C4-2B (cell line): ENCODE results near the gene IGF2.
A peak's percentile ranks its signal among the peaks of the same experiment; 100 is the strongest.

Experiments used
- H3K27ac ChIP-seq: fragments of 450-650 bp; 2 replicates; pipeline ENCODE4 v1.5.1; 2017
- CTCF ChIP-seq: fragments of 450-650 bp; conservative IDR thresholded peaks from 2 replicates; pipeline ENCODE4 v1.5.1; 2017; ENCODE audit warnings: mild to moderate bottlenecking
- ZFX ChIP-seq: fragments of 450-650 bp; IDR thresholded peaks from 2 replicates; pipeline ENCODE4 v1.6.1; 2017

IGF2 gene

GRCh38 chr11:2157294-2158040 is 18.3 kb upstream of the IGF2 start:
- no peak for TF ChIP-seq ZFX
- TF ChIP-seq CTCF = no peak
- peak overlapping the region; percentile 60 for H3K27ac ChIP-seq

GRCh38 chr11:2156416-2157182 is 17.4 kb upstream of the IGF2 start:
- H3K27ac ChIP-seq = peak overlapping the region; percentile 60
- no peak for TF ChIP-seq ZFX
- peak; percentile 92 for TF ChIP-seq CTCF

GRCh38 chr11:2155511-2155910 is 16.3 kb upstream of the IGF2 start:
- no peak for TF ChIP-seq ZFX
- no peak for TF ChIP-seq CTCF
- no peak overlapping the region for H3K27ac ChIP-seq

GRCh38 chr11:2154889-2155288 is 15.7 kb upstream of the IGF2 start:
- TF ChIP-seq ZFX (no peak), CTCF (no peak)
- H3K27ac ChIP-seq = no peak overlapping the region

GRCh38 chr11:2154195-2154585 is 15.0 kb upstream of the IGF2 start:
- TF ChIP-seq CTCF (no peak), ZFX (no peak)

GRCh38 chr11:2153581-2154194 is 14.5 kb upstream of the IGF2 start:
- H3K27ac ChIP-seq = no peak overlapping the region
- TF ChIP-seq CTCF (no peak), ZFX (no peak)

More at GRCh38 chr11:2154195-2154585, 15.0 kb upstream of the IGF2 start:
- H3K27ac ChIP-seq = no peak overlapping the region
